Common myeloid progenitor, CD34-positive (primary cell): ENCODE data around the gene ZCCHC14.

Experiments
- CTCF ChIA-PET: fragments of 350-600 bp; sonication (Branson Sonifier 250); formaldehyde crosslinking; loops from one replicate; lab custom pipeline; 2021; ENCODE audit warnings: antibody characterized with exemption; lab: Charles Lee
- POLR2A ChIA-PET: fragments of 350-600 bp; sonication (Branson Sonifier 250); formaldehyde crosslinking; loops from one replicate; lab custom pipeline; 2021; ENCODE audit warnings: antibody characterized with exemption; lab: Charles Lee
- DNase-seq, 3 donors: peaks; one replicate each; pipeline versions ENCODE4 v3.0.0 to v3.0.0-alpha.2; 2013
- H3K27ac ChIP-seq, 2 experiments: 1 replicate in 1 of 2; 2 replicates in 1 of 2; pipeline ENCODE4 v1.7.0; 2013; ENCODE audit warnings: inconsistent platforms in 2 of 2, low read length in 2 of 2, mild to moderate bottlenecking in 2 of 2, low read depth in 1 of 2, moderate library complexity in 1 of 2; ENCODE audit not compliant: severe bottlenecking in 2 of 2, insufficient read depth in 1 of 2, poor library complexity in 1 of 2
- H3K27me3 ChIP-seq, 5 experiments: replicated peaks in 2 of 5; 1 replicate in 3 of 5; 2 replicates in 2 of 5; pipeline versions ENCODE4 v1.6.1 to v1.7.0; 2013; ENCODE audit warnings: low read length in 4 of 5, mild to moderate bottlenecking in 2 of 5, moderate library complexity in 2 of 5, inconsistent platforms in 1 of 5; ENCODE audit not compliant: insufficient read depth in 5 of 5, control insufficient read depth in 4 of 5
- H3K36me3 ChIP-seq, 4 experiments: 1 replicate in 2 of 4; 2 replicates in 2 of 4; pipeline versions ENCODE4 v1.6.1 to v1.7.0; 2013; ENCODE audit warnings: low read length in 3 of 4, control low read depth in 1 of 4, mild to moderate bottlenecking in 1 of 4; ENCODE audit not compliant: control insufficient read depth in 4 of 4, insufficient read depth in 4 of 4
- H3K4me1 ChIP-seq, 4 experiments: 1 replicate in 3 of 4; 2 replicates in 1 of 4; pipeline versions ENCODE4 v1.6.1 to v1.7.1; 2013; ENCODE audit warnings: low read length in 3 of 4, mild to moderate bottlenecking in 3 of 4, control low read depth in 1 of 4, inconsistent platforms in 1 of 4, moderate library complexity in 1 of 4; ENCODE audit not compliant: control insufficient read depth in 4 of 4, insufficient read depth in 4 of 4; ENCODE audit errors: control extremely low read depth in 1 of 4
- H3K4me3 ChIP-seq, 7 experiments: 1 replicate in 4 of 7; 2 replicates in 3 of 7; pipeline versions ENCODE4 v1.5.1 to v1.7.0; 2013; ENCODE audit warnings: mild to moderate bottlenecking in 7 of 7, low read length in 6 of 7, moderate library complexity in 6 of 7, inconsistent platforms in 2 of 7, low read depth in 2 of 7, control low read depth in 1 of 7; ENCODE audit not compliant: insufficient read depth in 4 of 7, control insufficient read depth in 1 of 7; ENCODE audit errors: extremely low read depth in 1 of 7
- H3K9me3 ChIP-seq, 5 experiments: 1 replicate in 4 of 5; 2 replicates in 1 of 5; pipeline versions ENCODE4 v1.6.1 to v1.7.1; 2013; ENCODE audit warnings: low read length in 4 of 5, mild to moderate bottlenecking in 2 of 5, inconsistent platforms in 1 of 5, low read depth in 1 of 5, moderate library complexity in 1 of 5; ENCODE audit not compliant: control insufficient read depth in 4 of 5, insufficient read depth in 2 of 5; ENCODE audit errors: control extremely low read depth in 1 of 5
- WGBS: methylation state at CpG from one replicate; pipeline ENCODE4 v1.1.5; 2013; ENCODE audit not compliant: insufficient coverage; 5-methylcytosine and 5-hydroxymethylcytosine counted together

The ZCCHC14 gene

DNA sequence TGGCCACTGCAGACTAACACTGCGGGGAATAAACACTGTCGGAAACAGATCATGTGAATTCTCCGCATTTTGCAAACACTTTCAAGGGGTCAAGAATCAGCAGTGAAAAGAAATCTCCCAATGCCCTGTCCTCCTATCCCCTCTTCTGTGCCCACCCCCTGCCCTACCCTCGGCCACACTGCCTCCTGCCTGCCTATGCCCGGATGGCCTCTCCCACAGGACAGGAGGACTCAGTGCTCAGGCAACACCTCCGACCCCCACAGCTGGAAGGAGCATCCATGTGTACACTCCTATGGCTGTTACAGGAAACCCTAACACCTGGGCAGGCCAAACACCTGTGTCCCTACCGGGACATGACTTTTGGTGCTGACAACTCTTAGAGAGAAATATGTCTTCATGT, 133.7 kb downstream of the ZCCHC14 start:
- Histone ChIP-seq H3K9me3 (no peaks in the 10 kb centered on the region), H3K4me3 (no peak overlapping the region), H3K4me1 (peaks cover 0 to 5% (median under 1%) of the 10 kb centered on the region in 4 experiments), H3K27me3 (no peaks in the 10 kb centered on the region), H3K27ac (no peak overlapping the region), H3K36me3 (peaks cover 0 to 43% (median 30%) of the 10 kb centered on the region in 4 experiments)
- WGBS: 95% methylated on average over 6 of the region's 7 CpGs
- no peak for DNase-seq
- POLR2A ChIA-PET: no interaction called here
- CTCF ChIA-PET: no interaction called here

DNA sequence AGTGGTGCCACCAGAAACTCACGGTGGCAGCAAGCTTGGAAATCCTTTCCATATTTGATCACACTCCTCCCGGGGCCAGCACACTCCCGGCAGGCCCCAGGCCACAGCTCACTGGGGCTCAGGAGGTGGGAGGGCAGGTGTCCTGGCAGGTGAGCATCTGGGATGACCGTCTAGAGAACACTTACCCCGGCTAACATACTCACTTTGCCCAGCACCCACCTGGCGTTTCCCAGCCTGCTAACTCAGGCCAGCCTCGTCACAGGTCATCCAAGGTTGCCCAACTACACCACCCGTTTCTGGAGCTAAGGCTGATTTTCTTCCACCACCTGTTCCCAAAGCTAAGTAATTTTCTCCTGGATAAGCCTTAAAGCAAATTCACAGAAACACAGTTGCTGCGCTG, 134.1 kb downstream of the ZCCHC14 start:
- over 99% methylated on average over 9 of the region's 9 CpGs for WGBS
- ChIA-PET CTCF (no interaction called here), POLR2A (no interaction called here)
- Histone ChIP-seq H3K4me3 (no peak overlapping the region), H3K27ac (no peak overlapping the region), H3K27me3 (no peaks in the 10 kb centered on the region), H3K9me3 (no peaks in the 10 kb centered on the region), H3K36me3 (peaks cover 0 to 41% (median 30%) of the 10 kb centered on the region in 4 experiments), H3K4me1 (peaks cover 0 to under 1% (median 0%) of the 10 kb centered on the region in 4 experiments)
- DNase-seq: no peak

DNA sequence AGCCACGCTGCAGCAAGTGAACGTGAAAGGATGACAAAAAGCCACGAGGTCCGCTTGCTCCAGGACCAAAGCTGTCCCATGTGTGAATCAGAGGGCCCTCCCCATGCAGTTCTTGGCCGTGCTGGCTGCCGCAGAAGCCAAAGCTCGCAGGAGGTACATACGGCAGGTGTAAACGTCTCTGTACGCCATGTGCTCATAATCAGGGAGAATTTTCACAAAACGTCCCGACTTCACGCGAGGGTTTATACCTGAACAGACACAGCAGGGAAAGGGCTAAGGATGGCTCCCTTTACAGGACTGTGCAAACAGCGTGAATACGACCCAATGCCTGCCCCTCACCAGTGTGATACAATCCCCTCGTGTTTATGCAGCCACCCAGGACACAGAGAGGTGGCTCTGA, 134.6 kb downstream of the ZCCHC14 start:
- H3K36me3 ChIP-seq: peaks cover 0 to 43% (median 30%) of the 10 kb centered on the region in 4 experiments
- CTCF ChIA-PET: no interaction called here

DNA sequence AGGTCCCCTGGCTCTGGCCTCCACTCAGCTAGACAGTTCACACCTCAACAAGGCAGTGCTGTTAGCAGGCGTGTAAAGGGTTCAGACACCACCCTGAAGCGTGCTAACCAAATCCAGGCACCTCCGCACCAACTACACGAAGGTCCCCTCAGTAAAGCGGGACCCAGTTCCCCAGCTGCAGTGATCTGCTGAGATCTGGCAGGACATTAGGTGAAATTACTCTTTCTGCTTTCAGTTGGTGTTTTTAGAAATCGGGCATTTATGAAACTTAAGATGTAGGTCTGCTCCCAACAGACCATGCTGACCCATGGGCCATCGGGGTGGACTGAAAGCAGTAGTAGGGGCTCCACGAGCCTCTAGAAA, 136.4 kb downstream of the ZCCHC14 start:
- CTCF ChIA-PET: interaction anchor here (1.0 kb wide), 1 partner anchor 13 kb away, joined by 5 read pairs; no protein-coding TSS in a partner anchor
- POLR2A ChIA-PET: no interaction called here
- no peak overlapping the region for H3K27ac ChIP-seq
- 95% methylated on average over 8 of the region's 8 CpGs for WGBS
- no peaks in the 10 kb centered on the region for H3K9me3 ChIP-seq
- no peaks in the 10 kb centered on the region for H3K27me3 ChIP-seq
- H3K4me3 ChIP-seq: no peak overlapping the region
- no peaks in the 10 kb centered on the region for H3K4me1 ChIP-seq
- no peak for DNase-seq
- peaks cover 0 to 40% (median 26%) of the 10 kb centered on the region in 4 experiments for H3K36me3 ChIP-seq

More for the DNA sequence above, 134.6 kb downstream of the ZCCHC14 start:
- Histone ChIP-seq H3K9me3 (no peaks in the 10 kb centered on the region), H3K4me3 (no peak overlapping the region), H3K4me1 (no peaks in the 10 kb centered on the region), H3K27ac (no peak overlapping the region), H3K27me3 (no peaks in the 10 kb centered on the region)
- WGBS: 97% methylated on average over 17 of the region's 17 CpGs
- DNase-seq: no peak
- POLR2A ChIA-PET: no interaction called here
